ENCODE measurements around the gene MLST8. TPM values are rescaled to one million over a fixed set of nuclear protein-coding genes. Genes with fewer than 3 reads are reported as not detected.
A peak's percentile ranks its signal among the peaks of the same experiment; 100 is the strongest.

MLST8 gene
- polyA plus RNA-seq, 3 donors = 29.9 to 54.3 (median 30.5) TPM

- peak overlapping the region in 1 of 2 donors; percentile 52 for H3K4me3 Mint-ChIP-seq
- no peak for DNase-seq
- H3K27me3 Mint-ChIP-seq (ENCODE audit: low read depth in 3 of 3) = peaks cover 0 to 3% (median 0%) of the 10 kb centered on the region in 3 donors
- Histone ChIP-seq H3K9ac (ENCODE audit: insufficient read depth, low read length, poor library complexity, severe bottlenecking) (no peak overlapping the region), H3K9me3 (replicated peaks in 1 of 2; ENCODE audit: control insufficient read depth in 1 of 2, insufficient read depth in 1 of 2, low read length in 2 of 2) (no peaks in the 10 kb centered on the region), H3K4me1 (ENCODE audit: control insufficient read depth in 1 of 2, insufficient read depth in 2 of 2, low read length in 2 of 2) (no peaks in the 10 kb centered on the region), H3K4me3 (replicated peaks in 1 of 3; ENCODE audit: low read depth in 2 of 3, low read length in 3 of 3) (no peak overlapping the region), H3K36me3 (replicated peaks in 1 of 2; ENCODE audit: control insufficient read depth in 1 of 2, insufficient read depth in 2 of 2, low read length in 2 of 2) (peaks cover 85 to 95% of the 10 kb centered on the region in 2 donors), H2AFZ (ENCODE audit: insufficient read depth, low read depth, low read length, poor library complexity, severe bottlenecking) (no peak overlapping the region), H3K79me2 (ENCODE audit: insufficient read depth, low read length) (peaks cover 1% of the 10 kb centered on the region), H4K20me1 (ENCODE audit: insufficient read depth, low read length) (peaks cover 9% of the 10 kb centered on the region), H3K27ac (ENCODE audit: low read depth in 1 of 2, low read length in 2 of 2) (no peak overlapping the region), H3K27me3 (ENCODE audit: control insufficient read depth in 2 of 2, insufficient read depth in 2 of 2, low read length in 2 of 2) (no peaks in the 10 kb centered on the region), H3K4me2 (replicated peaks; ENCODE audit: extremely low read depth, low read length, poor library complexity, severe bottlenecking) (no peak overlapping the region)
- intact Hi-C loops (cut with micrococcal nuclease) = no loop called here
- H3K27ac Mint-ChIP-seq = no peak overlapping the region
- H3K9me3 Mint-ChIP-seq = no peaks in the 10 kb centered on the region
- H3K4me1 Mint-ChIP-seq = no peaks in the 10 kb centered on the region
- no peak for TF ChIP-seq CTCF (IDR thresholded peaks at IDR 0.05)
- 91% methylated on average over 43 of the region's 47 CpGs for whole genome bisulfite sequencing (ENCODE audit: insufficient coverage)
- H3K36me3 Mint-ChIP-seq = peaks cover 38 to 79% of the 10 kb centered on the region in 2 donors
Measured at GRCh38 chr16:2170587-2171435, 34.4 kb upstream of the MLST8 start.

GRCh38 chr16:2171601-2172178, 33.6 kb upstream of the MLST8 start:
- intact Hi-C loops (cut with micrococcal nuclease) = no loop called here
- no peaks in the 10 kb centered on the region for H3K9me3 ChIP-seq (replicated peaks in 1 of 2; ENCODE audit: control insufficient read depth in 1 of 2, insufficient read depth in 1 of 2, low read length in 2 of 2)
- Mint-ChIP-seq H3K4me1 (no peaks in the 10 kb centered on the region), H3K27me3 (ENCODE audit: low read depth in 3 of 3) (peaks cover 0 to 3% (median 0%) of the 10 kb centered on the region in 3 donors), H3K4me3 (no peak overlapping the region), H3K9me3 (no peaks in the 10 kb centered on the region), H3K36me3 (peaks cover 38 to 78% of the 10 kb centered on the region in 2 donors), H3K27ac (no peak overlapping the region)
- no peak overlapping the region for H3K4me3 ChIP-seq (replicated peaks in 1 of 3; ENCODE audit: low read depth in 2 of 3, low read length in 3 of 3)
- WGBS (ENCODE audit: insufficient coverage) = 98% methylated on average over 22 of the region's 28 CpGs
- no peaks in the 10 kb centered on the region for H3K27me3 ChIP-seq (ENCODE audit: control insufficient read depth in 2 of 2, insufficient read depth in 2 of 2, low read length in 2 of 2)
- no peaks in the 10 kb centered on the region for H3K4me1 ChIP-seq (ENCODE audit: control insufficient read depth in 1 of 2, insufficient read depth in 2 of 2, low read length in 2 of 2)
- no peak overlapping the region for H2AFZ ChIP-seq (ENCODE audit: insufficient read depth, low read depth, low read length, poor library complexity, severe bottlenecking)
- peaks cover 84 to 95% of the 10 kb centered on the region in 2 donors for H3K36me3 ChIP-seq (replicated peaks in 1 of 2; ENCODE audit: control insufficient read depth in 1 of 2, insufficient read depth in 2 of 2, low read length in 2 of 2)
- peaks cover 2% of the 10 kb centered on the region for H4K20me1 ChIP-seq (ENCODE audit: insufficient read depth, low read length)
- no peak overlapping the region for H3K27ac ChIP-seq (ENCODE audit: low read depth in 1 of 2, low read length in 2 of 2)
- no peak for DNase-seq
- no peak overlapping the region for H3K9ac ChIP-seq (ENCODE audit: insufficient read depth, low read length, poor library complexity, severe bottlenecking)
- H3K79me2 ChIP-seq (ENCODE audit: insufficient read depth, low read length) = no peaks in the 10 kb centered on the region
- TF ChIP-seq CTCF (IDR thresholded peaks at IDR 0.05) = no peak
- H3K4me2 ChIP-seq (replicated peaks; ENCODE audit: extremely low read depth, low read length, poor library complexity, severe bottlenecking) = no peak overlapping the region

Measured in CD14-positive monocyte (primary cell).